Neural progenitor cell (in vitro differentiated cells): Measurements from ENCODE around the gene DYNC1LI1.

ENCODE experiments used
- EZH2 ChIP-seq: fragments of 200-600 bp; sonication (generic); IDR thresholded peaks from 2 replicates; pipeline ENCODE4 v1.6.1; 2017; ENCODE audit warnings: antibody characterized with exemption, mild to moderate bottlenecking, moderate library complexity
- EZH2phosphoT487 ChIP-seq: fragments of 200-600 bp; sonication (generic); IDR thresholded peaks from 2 replicates; pipeline ENCODE4 v1.6.1; 2017; ENCODE audit warnings: antibody characterized with exemption
- TF ChIP-seq, protein P1 (sequence below): fragments of 200-600 bp; sonication (generic); IDR thresholded peaks from 2 replicates; pipeline ENCODE4 v1.5.1; 2017; ENCODE audit warnings: antibody characterized with exemption, mild to moderate bottlenecking

DNA sequence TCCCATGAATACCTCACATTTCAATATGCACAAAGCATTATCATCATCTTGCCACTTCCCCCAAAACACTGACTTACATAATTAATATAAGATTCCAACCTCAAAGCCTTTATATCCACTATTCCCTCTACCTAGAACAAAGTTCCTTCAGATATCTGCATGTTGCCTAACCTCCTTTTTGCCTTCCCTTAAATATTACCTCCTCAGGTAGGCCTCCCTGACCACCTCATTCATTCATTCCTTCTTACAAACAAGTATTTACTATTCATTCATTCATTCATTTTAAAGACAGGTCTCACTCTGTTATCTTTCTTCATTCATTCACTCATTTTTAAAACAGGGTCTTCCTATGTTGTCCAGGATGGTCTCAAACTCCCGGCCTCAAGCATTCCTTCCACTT lies 18.6 kb downstream of the DYNC1LI1 start:
- TF ChIP-seq, protein P1, sequence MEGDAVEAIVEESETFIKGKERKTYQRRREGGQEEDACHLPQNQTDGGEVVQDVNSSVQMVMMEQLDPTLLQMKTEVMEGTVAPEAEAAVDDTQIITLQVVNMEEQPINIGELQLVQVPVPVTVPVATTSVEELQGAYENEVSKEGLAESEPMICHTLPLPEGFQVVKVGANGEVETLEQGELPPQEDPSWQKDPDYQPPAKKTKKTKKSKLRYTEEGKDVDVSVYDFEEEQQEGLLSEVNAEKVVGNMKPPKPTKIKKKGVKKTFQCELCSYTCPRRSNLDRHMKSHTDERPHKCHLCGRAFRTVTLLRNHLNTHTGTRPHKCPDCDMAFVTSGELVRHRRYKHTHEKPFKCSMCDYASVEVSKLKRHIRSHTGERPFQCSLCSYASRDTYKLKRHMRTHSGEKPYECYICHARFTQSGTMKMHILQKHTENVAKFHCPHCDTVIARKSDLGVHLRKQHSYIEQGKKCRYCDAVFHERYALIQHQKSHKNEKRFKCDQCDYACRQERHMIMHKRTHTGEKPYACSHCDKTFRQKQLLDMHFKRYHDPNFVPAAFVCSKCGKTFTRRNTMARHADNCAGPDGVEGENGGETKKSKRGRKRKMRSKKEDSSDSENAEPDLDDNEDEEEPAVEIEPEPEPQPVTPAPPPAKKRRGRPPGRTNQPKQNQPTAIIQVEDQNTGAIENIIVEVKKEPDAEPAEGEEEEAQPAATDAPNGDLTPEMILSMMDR: no peak
- TF ChIP-seq EZH2: no peak
- TF ChIP-seq EZH2phosphoT487: no peak
